GM18520 (cell line): Measurements from ENCODE around the gene PRPH.
"Not testable (repeated sequence)": the region's sequence is repeated elsewhere in the genome, so short reads cannot be mapped to it uniquely, and the experiment has no call there.

Source experiments
- ATAC-seq: cut with Tn5 transposase; IDR thresholded peaks from one replicate; pipeline ENCODE4 v1.9.1; 2021; ENCODE audit not compliant: unreplicated experiment

PRPH gene

DNA sequence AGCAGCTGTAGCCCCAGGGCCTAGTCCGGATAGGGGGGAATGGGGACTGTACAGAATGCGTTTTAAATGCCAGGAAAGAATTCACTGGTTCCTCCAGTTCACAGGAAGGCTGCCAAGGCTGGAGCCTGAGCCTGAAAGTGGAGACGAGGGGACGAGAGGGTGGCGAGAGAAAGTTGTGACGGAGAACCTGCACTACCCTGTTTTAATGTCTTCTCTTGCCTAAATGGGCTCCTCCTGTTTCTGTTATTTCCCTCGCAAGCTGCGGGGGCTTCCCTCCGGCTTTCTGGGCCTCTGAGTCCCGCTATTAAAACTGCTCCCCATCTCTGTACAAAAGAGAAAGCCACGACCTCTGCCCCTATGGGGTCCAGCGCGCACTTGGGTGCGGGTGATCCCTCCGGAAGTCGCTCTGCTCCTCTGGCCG, 37.5 kb downstream of the PRPH start:
- no peak for ATAC-seq

GRCh38 chr12:49332891-49333371, 38.0 kb downstream of the PRPH start:
- no peak for ATAC-seq

GRCh38 chr12:49333778-49334177, 38.8 kb downstream of the PRPH start:
- ATAC-seq: not testable (repeated sequence)

GRCh38 chr12:49334226-49334625, 39.3 kb downstream of the PRPH start:
- no peak for ATAC-seq

- ATAC-seq: no peak
Measured at GRCh38 chr12:49334681-49335080, 39.7 kb downstream of the PRPH start.

GRCh38 chr12:49335118-49335954, 40.4 kb downstream of the PRPH start:
- no peak for ATAC-seq

- no peak for ATAC-seq
Measured at GRCh38 chr12:49335955-49336644, 41.2 kb downstream of the PRPH start.

GRCh38 chr12:49336645-49337584, 42.0 kb downstream of the PRPH start, which contains the start of gene C1QL4:
TSS of gene C1QL4 (minus strand) at chr12:49337188. CDS start at chr12:49336477, 711 bp downstream.
- ATAC-seq: peak; percentile 66

GRCh38 chr12:49338830-49339463, 44.0 kb downstream of the PRPH start:
- no peak for ATAC-seq

- no peak for ATAC-seq
Measured at GRCh38 chr12:49339464-49339861, 44.5 kb downstream of the PRPH start.

- no peak for ATAC-seq
Measured at GRCh38 chr12:49340095-49340870, 45.3 kb downstream of the PRPH start.

DNA sequence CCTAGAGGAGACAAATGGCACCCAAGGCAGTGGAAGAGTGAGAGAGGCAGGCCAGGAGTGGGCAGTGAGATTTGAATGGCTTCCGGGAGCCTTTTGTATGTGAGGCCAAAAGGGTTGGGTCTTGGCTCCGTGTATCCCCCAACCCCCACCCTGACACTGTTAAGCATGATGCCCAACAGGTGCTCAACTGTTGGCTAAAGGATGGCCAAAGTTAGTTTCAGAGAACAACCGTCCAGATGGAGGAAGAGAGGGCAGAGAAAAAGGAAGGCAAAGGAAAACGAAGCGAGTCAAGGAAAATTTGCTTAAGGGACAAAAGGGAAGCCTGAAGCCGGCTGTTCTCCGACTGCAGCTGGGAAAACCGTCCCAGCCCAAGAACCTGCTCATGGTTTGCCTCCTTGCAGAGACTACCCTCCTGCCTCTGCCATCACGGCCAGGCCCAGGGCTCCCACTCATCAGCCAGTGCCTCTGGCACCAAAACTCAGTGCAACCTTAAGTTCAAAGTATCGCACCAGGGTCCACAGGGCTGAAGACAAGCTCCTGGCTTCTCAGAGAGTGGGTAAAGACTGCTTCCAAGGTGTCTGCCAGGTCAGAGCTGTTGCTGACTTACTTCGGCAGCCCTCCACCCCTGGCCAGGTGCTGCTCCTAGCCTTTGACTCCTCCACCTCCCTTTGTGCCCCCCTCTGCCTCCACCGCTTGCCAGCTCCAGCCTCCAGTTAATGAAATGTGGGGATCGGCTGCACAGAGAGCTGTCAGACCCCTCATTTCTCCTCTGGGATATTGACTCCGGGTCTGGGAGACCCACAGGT, 46.2 kb downstream of the PRPH start:
- ATAC-seq: no peak

DNA sequence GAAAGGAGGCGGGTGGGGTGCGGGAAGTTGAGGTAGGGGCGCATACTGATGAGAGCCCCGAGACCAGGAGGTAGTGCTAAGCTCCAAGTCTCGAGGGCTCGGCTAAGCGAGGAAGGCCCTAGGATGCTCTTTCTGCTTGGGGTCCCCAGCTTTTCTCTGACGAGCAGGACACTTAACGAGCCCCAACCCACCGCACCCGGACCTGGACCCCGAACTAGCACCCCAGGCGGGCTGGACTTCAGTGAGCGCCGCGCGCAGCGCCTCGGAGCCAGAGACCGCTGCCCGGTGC, 46.8 kb downstream of the PRPH start:
- ATAC-seq: no peak

- ATAC-seq: peak; percentile 61
Measured at GRCh38 chr12:49342066-49342913, 47.3 kb downstream of the PRPH start.

DNA sequence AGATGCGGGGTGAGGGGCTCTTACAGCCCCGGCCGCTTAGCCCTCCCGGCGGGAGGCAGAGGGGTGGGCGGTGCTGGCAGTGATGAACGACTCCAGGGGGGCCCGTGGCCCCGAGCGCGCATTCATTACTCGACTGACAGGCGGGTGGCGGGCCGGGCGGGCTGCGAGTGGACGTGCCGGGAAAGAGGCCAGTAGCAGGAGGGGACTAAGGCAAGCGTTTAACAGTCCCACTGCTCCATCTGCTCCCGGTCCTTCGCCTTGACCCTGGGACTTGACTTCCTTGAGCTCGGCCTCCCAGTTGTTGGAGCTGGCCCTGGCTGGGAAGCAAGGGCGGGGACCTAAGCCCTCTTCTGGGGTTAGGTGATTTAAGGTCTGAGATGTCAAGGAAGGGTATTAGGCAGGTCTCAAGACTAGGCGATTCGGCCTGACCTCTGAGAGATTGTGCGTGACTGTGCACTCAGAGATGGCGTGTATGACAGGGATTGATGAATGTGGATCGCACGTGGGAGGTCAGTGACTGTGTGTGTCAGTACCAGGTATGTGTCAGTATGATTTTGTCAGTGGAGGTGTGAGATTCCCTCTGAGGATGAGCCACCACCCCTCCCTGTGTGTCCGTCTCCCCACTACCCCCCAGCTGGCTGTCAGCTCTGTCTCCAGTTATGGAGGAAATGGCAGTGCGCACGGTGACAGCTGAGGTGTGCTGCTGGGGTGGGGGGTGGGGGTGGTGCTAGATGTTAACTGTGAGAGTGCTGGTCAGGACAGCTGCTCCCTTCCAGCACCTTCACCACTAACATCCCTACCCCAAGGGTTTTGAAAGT, 48.2 kb downstream of the PRPH start:
- ATAC-seq: no peak

- ATAC-seq: no peak
Measured at GRCh38 chr12:49344486-49345050, 49.6 kb downstream of the PRPH start.
